C1 segment of cervical spinal cord (tissue), 14 donors: ENCODE data around the gene LMO1.

Experiments used
- DNase-seq, 14 donors: peaks; one replicate each; lab custom pipeline; 2025; lab: John Stamatoyannopoulos, UW

The LMO1 gene

DNA sequence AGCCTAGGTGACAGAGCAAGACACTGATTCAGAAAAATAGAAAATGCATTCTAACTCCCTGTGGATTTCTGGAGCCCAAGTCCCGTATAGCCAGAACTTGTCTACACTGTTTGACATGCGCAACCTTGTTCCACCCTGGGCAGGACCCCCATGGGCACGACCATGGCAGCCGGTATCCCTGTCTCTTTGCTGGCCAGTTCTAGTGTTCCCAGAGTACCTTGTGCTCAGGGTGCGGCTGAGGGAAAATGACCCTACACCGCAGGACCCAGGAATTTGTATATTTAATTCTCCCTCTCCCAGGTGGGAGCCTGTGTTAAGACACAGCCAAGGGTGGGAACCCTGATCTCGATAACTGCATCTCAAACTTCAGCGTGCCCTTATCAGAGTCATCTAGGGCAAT lies 58.1 kb downstream of the LMO1 start:
- DNase-seq: no peak

DNA sequence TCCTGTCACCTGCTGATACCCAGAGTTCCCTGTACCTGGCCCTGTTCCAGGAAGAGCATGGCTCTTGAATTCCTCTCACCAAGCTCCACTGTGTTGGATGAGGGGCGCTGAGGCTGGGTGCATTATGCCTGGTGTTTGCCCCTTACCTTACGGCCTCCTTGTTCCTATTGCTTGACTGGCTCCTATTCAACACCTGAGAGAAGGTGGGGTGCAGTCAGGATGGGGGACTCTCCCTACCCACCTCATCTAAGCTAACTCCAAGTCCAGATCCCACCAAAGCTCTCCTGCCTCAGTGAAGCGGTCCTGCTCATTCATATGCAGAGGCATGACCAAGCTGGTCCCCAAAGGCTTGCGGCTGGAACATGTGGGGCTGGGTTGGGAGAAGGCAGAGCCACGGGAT lies 59.1 kb downstream of the LMO1 start:
- DNase-seq: no peak

DNA sequence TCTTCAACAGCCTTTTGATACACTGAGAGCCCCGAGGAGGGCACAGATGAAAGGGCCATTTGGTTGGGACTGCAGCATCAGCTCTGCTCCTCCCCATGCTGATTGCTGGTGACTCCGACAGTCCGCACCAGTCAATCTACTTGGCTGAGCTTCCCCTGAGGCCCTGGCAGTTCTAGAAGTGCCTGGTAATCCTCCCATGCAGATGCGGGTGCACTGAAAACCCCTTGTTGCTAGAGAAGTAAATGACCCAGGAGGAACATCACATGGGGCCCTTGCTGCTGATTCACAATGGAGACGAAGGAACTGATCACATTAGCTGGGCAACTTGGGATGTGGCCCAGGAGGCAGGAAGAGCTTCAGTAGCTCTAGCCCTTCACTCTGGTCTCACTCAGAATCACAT lies 59.7 kb downstream of the LMO1 start:
- no peak for DNase-seq

DNA sequence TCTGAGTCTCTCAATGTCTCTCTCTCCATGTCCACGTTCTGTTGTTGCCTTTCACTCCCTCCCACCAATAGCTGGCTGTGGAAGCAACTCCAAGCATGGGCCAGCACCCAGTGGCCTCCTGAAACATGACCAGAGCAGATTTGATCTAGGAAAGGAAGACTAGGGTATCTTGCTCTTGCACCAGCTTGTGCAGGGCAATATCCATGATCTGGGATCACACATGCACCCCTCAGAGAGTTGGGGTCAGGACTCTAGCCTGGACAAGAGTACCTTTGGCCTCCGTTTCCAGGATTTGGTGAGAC lies 60.3 kb downstream of the LMO1 start:
- DNase-seq: no peak

DNA sequence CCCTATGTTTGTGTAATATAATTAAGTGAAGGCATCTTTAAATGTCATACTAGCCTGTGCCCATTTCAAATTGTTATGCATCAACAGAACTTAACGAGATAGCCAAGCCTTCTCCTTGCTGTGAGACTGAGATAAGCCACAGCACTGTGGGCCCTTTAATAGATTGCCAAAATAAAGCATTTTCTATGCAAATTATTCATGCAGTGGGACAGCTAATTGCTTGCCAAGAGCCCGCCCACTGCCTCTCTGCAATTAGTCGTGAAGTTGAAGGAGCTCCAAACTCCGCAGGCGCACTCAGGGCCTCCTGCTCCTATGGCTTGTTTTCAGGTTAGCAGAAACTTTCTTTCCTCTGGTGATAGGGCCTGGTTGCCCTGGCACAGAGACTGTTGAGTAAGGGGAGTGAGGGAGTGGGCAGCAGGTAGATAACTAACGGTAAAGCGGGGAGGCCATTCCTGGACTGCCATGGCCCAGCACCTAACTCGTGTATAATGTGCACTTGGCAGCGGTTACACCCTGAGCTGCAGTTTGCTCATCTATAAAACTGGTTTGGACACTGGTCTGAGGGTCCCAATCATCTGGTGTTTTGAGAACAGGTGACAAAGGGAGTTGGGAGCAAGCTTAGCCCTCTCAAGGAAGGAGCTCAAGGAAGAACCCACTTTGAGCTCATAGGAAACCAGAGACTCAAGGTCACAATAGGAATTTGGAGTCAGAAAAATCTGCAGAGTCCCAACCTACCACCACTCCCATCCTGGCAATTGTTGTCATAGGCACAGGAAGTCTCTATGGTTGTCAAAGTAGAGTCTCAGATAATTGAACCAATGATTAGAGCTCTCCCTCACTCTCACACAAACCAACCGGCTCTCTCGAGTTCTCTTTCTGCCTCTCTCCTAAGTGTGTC lies 60.9 kb downstream of the LMO1 start:
- DNase-seq: no peak

DNA sequence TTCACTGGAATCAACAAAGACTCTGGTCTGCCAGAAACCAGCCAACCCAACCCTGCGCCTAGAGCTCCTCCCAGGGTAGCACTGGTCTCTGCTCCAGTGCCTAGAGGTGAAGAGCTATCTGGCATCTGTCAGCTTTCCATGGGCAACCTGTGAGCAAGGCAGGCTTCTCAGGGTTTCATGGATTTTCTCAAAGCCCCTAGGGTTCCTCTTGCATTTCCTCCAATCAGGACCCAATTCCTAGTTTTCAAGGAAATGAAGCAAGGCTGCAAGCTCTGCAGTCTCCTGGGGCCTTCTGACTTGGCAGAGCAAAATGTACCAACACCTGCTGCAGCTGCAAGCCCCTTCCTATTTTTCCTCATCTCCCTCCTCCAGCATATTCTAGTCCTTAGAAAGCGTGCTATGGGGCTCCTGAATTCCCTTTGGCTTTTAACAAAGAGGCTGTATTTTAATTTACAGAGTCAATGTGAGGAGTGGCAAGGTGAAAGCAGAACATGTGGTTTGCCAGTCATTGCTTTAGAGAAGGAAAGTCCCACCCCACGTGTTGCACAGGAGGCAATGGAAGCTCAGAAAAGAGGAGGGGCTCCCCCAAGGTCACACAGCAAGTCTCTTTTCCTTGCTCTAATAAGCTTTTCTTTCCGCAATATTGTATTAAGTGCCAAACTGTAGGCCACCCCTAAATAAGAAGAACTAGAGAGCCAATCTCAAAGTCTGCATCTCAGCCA lies 61.9 kb downstream of the LMO1 start:
- peak in 2 of 14 donors; percentile 8 to 17 for DNase-seq

DNA sequence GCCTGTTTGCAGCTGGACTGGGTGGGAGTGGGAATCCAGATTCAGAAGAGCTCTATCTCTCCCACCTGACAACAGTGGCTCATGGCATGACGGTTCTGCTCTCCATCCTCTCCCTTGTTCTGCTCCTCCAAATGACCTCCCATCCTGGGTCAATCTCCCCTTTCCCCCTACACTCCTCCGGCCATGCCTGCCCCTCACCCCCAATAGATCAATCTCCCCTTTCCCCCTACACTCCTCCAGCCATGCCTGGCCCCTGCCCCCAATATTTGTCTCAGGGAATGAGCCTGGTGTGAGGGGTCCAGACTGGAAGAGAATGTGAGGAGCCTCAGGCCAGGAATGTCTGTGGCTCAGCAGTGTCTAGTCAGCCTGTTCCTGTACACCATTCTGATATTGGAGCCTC lies 64.0 kb downstream of the LMO1 start:
- DNase-seq: no peak

DNA sequence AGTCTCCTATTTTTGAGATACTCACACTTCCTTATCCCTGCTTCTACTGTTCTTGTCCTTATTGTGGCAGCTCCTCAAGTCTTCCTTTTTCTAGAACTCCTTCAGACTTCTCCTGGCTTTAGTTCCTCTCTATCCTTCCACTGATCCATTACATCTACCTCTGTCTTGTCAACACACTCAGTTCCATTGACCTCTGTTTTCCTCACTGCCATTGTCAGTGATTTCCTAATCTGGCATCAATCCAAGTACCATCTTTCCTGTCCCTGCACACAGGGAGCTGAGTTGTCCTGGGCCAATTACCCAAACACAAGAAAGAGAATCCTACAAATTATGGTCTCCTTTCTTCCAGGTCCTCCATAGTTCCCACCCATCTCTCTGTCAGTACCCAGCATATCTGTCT lies 66.9 kb downstream of the LMO1 start:
- DNase-seq: no peak

DNA sequence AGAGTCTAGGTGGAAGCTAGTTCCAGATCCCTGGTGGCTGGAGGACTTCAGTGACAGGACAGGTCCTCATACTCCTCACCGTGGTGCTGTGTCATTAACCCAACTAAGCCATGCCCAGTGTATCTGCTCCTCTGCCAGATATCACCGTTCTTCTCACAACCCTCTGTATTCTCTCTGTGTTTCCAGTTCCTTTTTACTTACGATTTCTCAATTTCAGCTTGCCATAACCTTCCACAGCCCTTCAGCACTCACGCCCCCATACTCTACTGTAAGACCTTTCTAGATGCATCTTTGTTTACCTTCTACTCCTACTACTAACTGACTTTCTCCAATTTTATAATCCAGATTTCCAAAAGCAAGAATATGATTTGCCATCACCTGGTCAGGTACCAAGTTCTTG lies 68.7 kb downstream of the LMO1 start:
- DNase-seq: no peak

DNA sequence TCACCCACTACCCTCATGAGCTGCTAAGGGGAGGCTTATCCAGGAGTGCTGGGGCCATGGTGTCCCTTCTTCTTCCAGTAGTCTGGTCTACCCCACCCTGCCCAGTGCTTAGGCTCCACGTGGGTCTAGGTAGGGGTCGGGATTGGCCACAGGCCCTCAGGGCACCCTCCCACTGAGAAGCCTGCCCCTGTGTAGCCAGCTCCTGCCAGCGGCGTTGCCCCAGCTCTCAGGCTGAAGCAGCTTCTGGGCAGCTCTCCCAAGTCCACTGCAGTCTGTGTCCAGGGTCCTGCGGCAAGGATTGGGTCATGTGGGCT lies 70.8 kb downstream of the LMO1 start:
- peak in 4 of 14 donors; percentile 18 to 62 (median 38) for DNase-seq

DNA sequence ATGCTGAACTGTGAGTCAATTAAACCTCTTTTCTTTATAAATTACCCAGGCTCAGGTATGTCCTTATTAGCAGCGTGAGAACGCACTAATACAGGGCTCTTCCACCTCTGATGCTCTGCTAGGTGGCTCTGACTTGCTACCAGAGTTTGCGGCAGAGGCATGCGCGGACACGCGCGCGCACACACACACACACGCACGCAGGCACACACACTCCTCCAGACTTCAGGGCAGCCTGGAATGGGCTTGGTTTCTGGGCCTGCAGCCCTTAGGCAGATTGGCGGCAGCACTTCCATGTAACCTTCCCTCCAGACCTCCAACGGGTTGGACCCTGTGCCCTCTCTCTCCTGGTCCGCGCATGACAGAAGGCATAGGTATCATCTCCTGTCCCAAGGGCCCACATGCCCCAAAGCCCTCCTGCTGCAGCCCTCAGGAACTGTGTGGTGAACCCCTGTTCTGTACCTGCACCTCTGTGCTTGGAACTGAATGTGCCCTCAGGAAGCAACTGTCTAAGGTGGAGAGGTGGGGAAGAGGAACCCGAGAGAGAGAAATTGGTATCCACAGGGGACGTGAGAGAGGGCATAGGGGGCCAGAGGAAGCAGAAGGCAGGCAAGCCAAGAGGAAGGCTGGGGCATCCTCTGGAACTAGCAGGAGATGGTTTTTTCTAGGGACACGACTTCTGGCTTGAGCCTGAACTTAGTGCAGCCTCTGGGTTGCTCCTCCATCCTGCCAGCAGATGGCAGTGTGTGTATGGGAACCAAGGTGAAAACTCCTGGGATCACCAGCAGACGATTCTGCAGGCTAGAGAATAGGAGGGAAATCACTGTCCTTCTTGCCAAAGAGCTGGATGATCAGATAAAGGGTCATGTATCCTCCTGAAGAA lies 71.4 kb downstream of the LMO1 start:
- DNase-seq: peak in 12 of 14 donors; percentile 22 to 62 (median 38)

DNA sequence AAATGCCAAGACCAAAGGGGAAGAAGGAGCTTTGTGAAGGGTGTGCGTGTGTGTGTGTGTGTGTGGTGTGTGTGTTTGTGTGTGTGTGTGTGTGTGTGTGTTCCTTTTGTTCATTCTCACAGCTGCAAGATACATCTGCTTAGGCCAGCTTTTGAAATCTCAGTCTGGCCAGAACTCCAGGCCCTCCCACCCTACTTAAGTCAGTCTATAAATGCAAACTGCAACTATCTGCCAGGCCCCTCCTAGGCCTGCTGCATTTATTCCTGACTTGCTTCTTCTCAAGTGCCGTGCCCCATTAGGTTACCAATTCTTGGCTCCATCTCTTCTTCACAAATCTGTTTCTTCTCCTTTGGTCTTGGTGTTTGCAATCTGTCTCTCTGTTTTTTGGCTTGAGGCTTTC lies 73.2 kb downstream of the LMO1 start:
- DNase-seq: no peak

DNA sequence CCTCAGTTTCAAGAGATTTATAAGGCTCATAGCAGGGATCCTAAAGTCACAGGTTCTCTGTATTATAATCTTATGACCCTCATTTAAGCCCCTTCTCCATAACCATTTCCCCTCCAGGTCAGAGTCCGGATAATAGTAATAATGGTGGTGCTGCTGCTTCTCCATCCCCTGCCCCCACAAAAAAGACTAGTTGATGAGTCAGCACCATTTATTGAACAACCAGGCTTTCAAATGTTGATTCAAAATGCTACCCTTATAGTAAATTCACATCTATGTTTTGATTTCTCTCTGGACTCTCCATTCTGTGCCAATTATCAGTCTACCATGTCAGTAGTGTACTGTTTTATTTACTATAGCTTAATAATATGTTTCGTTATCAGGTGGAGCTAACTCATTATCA lies 77.2 kb downstream of the LMO1 start:
- no peak for DNase-seq

DNA sequence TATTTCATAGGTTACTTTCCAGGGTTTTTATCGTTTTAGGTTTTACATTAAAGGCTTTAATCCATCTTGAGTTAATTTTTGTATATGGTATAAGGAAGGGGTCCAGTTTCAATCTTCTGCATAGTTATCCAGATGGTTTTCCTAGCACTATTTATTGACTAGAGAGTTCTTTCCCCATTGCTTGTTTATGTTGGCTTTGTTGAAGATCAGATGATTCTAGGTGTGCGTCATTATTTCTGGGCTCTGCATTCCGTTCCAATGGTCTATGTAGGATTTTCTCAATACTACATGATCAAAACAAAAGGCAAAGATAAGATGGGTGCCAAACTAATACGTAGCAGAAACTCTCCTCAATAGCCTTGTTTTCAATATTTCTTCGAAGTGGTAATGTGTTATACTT lies 80.6 kb downstream of the LMO1 start:
- no peak for DNase-seq

DNA sequence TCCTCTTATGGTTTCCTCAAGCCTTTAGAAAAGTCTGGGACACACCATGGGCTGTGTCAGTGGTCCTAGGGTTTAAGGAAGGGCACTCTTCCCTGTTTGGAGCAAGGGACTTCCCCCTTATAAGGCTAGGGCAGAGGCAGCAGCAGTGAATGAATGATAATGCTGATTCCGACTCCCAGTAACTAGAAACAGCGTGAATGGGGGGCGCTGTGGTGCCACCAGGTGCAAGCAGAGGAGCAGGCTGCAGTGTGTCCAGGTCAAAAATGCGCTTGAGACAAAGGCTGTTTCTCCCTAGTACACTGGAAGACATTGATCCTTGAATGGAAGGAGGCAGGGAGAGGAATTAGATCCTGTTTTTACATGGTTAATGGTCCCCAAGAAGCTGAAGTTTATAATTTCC lies 83.2 kb downstream of the LMO1 start:
- no peak for DNase-seq

DNA sequence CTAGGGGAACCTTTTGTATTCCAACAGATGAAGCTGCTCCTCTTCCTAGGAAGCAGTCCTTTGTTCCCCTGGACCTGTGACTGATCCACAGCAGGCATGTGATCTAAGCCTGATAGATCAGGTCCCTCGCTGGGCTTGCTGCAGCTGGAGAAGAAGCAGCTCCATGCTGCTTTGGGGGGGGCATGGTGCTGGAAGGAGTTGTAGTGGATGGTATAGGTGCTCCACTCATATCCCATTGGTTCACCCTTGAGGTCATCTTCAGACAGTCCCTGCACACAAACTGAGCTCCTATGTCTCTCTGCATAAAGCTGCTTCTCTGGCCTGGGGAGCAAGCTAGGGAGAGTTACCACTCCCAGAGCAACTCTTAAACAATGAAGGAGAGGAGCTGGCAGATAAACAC lies 85.4 kb downstream of the LMO1 start:
- no peak for DNase-seq

DNA sequence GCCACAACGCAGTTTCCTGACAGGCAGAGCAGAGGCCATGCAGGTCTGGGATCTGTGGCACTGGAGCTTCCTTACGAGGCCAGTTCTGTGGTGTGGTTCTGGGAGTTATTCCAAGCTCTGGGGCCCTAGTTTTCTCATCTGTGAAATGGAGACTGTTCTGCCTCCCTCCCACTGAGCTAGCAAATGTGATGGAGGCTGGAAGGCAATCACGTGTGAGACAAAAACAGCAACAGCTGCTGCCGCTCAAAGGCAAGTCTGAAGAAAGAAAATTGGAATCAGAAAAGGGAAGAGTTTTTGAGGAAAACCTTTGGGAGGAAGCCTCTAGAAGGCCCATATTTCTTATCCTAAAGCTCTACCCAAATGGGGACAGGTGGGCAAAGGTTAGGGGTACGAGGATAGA lies 86.5 kb downstream of the LMO1 start:
- DNase-seq: no peak
